Measurements from ENCODE around the gene KAZN.

GRCh38 chr1:14760780-14761179, 162.3 kb downstream of the KAZN start:
- no peak for TF ChIP-seq CTCF (IDR thresholded peaks at IDR 0.05)
- no peak for TF ChIP-seq POLR2A (IDR thresholded peaks at IDR 0.05)
